HG02763 (cell line): ENCODE measurements around the gene ZNF804A.
"Not testable (repeated sequence)": the region's sequence is repeated elsewhere in the genome, so short reads cannot be mapped to it uniquely, and the experiment has no call there.

Source experiments
- ATAC-seq: cut with Tn5 transposase; IDR thresholded peaks from one replicate; pipeline ENCODE4 v1.9.1; 2021; ENCODE audit warnings: mild to moderate bottlenecking, moderate library complexity; ENCODE audit not compliant: unreplicated experiment

Gene ZNF804A

GRCh38 chr2:184696644-184697043, 98.3 kb downstream of the ZNF804A start:
- ATAC-seq = no peak

DNA sequence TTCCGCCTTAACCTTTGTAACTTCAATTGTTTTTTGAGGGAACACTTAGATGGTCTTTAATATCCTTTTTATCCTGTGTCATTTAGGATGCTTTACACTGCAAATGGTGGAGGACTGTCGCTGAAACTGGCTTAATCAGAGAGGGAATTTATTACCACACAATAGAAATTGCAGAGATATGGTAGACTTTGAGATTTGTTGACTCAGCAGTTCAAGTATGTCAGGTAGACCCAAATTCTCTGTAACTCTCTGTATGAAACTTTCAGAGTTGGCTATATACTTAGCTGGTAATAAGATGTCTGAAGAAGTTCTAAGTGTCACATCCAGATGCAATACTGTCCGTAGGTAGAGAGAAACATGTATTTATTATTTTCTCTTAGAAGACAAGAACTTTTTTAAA, 100.1 kb downstream of the ZNF804A start:
- ATAC-seq = no peak

DNA sequence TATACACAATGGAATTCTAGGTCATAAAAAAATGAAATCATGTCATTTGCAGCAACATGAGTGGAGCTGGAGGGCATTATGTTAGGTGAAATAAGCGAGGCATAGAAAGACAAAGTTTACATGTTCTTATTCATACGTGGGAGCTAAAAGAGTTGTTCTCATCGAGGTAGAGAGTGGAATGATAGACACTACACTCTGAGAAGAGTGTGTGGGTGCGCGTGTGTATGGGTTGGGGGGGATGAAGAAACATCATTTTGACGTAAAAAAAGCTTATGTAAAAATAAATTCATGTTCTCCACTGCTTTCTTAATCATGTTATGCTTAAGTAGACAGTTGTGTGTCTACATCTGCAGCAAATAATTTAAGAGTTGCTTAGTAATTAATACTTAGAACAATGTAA, 123.6 kb downstream of the ZNF804A start:
- ATAC-seq = no peak

DNA sequence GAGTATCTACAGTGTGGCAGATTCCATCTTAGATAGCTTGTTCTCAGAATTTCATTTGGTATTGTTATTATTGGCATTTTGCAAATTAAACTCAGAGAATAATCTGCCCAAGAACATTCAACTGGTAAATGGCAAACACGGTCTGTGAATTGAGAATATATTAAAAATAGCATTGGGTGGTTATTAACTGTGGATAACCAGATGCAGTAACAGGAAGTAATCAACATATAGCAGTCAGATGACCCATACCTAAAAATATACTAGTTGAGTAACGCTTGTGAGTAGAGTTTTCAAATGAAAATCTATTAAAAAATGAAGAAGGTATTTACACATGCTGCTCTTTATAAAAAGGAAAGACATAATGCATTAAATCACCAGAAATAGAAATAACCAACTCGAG, 129.5 kb downstream of the ZNF804A start:
- ATAC-seq = no peak

GRCh38 chr2:184728411-184728810, 130.1 kb downstream of the ZNF804A start:
- ATAC-seq = no peak

- ATAC-seq = no peak
Measured at GRCh38 chr2:184729581-184729980, 131.3 kb downstream of the ZNF804A start.

DNA sequence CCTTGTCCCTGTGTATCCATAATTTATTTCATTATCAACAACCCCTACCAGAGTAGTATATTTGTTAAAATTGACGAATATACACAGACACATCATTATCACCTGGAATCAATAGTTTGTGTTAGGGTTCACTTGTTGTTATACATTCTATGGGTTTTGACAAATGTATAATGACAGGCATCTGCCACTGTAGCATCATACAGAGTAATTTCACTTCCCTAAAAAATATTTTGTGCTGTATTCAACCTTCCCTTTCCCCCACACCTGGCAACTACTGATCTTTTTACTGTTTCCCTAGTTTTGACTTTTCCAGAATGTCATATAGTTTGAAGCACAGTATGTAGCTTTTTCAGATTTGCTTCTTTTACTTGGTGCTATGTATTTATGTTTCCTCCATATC, 132.0 kb downstream of the ZNF804A start:
- ATAC-seq = peak; percentile 63

GRCh38 chr2:184734338-184734737, 136.0 kb downstream of the ZNF804A start:
- no peak for ATAC-seq

DNA sequence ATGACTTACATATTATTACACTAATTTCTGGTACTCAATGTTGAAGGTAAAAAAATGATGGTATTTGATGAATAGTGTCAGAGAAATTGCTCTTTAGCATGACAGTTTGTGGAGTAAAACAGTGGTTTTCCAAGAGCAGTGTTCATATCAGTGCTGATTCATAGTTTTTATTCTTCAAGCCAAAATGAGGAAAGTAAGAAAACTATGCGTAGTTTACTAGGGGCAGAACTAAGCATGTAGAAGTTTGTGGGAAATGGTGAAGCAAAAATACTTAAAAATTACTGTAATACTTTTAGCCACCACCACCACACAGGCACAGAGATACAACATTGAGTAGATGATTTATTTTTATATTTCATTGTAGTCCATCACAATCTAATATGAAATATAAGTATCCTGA, 137.3 kb downstream of the ZNF804A start:
- ATAC-seq = no peak

GRCh38 chr2:184743096-184743495, 144.8 kb downstream of the ZNF804A start:
- no peak for ATAC-seq

GRCh38 chr2:184756161-184756560, 157.8 kb downstream of the ZNF804A start:
- ATAC-seq = no peak

- no peak for ATAC-seq
Measured at GRCh38 chr2:184756885-184757284, 158.6 kb downstream of the ZNF804A start.

DNA sequence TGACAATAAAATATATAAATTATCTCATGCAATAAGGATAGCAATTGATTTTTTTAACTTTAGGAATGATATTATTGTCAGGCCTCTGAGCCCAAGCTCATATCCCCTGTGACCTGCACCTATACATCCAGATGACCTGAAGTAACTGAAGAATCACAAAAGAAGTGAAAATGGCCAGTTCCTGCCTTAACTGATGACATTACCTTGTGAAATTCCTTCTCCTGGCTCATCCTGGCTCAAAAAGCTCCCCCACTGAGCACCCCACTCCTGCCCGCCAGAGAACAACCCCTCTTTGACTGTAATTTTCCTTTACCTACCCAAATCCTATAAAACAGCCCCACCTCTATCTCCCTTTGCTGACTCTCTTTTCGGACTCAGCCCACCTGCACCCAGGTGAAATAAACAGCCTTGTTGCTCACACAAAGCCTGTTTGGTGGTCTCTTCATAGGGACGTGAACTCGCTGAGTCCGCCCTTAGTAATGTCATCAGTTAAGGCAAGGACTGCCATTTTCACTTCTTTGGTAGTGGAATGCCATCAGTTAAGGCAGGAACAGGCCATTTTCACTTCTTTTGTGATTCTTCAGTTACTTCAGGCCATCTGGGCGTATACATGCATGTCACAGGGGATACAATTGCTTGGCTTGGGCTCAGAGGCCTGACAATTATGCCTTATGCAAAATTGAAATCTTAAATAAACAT, 161.4 kb downstream of the ZNF804A start:
- not testable (repeated sequence) for ATAC-seq

- ATAC-seq = no peak
Measured at GRCh38 chr2:184760931-184761330, 162.6 kb downstream of the ZNF804A start.

DNA sequence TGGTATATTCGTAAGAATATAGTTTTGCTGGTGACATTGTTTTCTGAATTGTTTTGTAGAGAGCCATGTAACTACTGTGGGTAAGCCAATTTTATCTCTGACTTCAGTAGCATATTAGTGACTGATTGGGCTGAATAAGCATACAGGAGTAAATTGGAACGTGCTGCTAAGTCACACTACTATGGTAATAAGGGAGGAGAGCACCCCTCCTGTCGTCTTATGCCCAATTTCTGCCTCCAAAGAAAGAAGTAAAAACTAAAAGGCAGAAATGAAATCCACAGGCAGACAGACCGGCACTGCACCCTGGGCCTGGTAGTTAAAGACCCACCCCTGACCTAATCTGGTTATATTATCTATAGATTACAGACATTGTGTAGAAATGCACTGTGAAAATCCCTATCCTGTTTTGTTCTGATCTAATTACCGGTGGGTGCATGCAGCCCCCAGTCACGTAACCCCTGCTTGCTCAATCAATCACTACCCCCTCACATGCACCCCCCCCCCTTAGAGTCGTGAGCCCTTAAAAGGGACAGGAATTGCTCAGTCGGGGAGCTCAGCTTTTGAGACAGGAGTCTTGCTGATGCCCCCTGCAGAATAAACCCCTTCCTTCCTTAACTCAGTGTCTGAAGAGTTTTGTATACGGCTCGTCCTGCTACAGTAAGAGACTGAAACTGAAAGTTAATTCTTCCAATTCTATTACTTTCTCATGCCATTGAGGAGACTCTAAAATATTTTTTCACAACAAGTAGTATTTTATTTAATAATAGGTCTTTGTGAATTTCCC, 167.0 kb downstream of the ZNF804A start:
- no peak for ATAC-seq

GRCh38 chr2:184767059-184767458, 168.7 kb downstream of the ZNF804A start:
- ATAC-seq = no peak

DNA sequence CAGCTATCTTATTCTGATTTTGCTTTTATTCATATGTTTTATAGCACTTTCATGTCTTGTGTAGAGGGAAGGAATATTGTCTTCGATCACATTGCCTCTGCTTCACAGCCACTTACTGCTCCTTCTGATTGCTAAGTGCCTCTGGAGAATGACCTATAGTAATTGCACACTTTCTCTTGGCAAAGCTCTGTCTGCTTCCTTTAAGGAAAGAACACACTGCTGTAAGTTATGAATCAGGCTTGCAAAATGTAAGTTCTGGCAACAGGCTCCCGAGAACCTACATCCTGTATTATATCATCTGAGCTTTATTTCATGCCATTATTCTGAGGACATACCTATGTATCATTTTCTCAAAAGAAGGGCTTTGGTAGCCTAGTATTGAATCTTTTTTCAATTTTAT, 170.7 kb downstream of the ZNF804A start:
- ATAC-seq = no peak

GRCh38 chr2:184769686-184770085, 171.4 kb downstream of the ZNF804A start:
- ATAC-seq = no peak

GRCh38 chr2:184779777-184780176, 181.4 kb downstream of the ZNF804A start:
- ATAC-seq = no peak

DNA sequence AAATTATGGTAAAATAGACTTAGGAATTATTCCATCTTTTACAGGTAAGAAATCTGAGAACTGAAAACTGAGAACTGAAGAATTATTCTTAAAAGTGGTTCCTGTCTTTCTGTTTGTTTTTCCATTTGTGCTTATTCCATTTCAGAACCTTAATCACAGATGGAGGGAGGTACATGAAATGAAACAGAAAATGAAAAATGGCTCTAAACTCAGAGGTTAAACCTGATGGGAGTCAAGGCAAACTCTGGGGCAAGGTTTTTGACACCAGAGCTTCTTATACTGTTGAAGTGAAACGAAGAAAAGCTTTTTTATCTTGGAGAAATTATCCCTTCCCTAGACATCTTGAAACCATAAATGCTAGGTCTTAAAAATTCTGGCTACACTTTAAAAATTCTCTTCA, 182.1 kb downstream of the ZNF804A start:
- ATAC-seq = no peak

GRCh38 chr2:184780944-184781343, 182.6 kb downstream of the ZNF804A start:
- no peak for ATAC-seq

DNA sequence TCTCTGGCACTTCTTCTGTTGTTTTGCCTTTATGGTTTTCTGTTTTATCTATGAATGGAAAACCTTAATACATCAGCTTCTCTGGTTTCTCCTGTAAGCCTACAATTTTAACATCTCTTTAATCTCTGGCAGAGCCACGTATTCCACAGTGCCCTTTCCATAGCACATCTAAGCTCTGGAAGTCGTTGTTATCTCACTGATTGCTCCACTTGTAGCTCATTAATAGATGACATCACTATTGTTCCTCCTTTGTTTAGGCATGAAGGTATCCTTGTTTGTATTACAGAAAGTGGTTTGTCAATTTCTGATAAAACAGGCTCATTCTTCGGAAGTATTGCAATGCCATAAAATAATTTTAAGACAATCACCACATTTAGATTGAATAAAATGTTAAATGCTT, 185.2 kb downstream of the ZNF804A start:
- ATAC-seq = no peak
